ENCODE results near the gene ADAMTS15.

- TF ChIP-seq YY1 (tag by site-specific recombination; IDR thresholded peaks at IDR 0.05) (no peak), ZBTB1 (tag by site-specific recombination; IDR thresholded peaks at IDR 0.05) (no peak), CTCF (tag by site-specific recombination; IDR thresholded peaks at IDR 0.05) (no peak), ZNF362 (tag by site-specific recombination; IDR thresholded peaks at IDR 0.05) (no peak), ZNF248 (tag by site-specific recombination; IDR thresholded peaks at IDR 0.05) (no peak), BCL11A (tag by site-specific recombination; IDR thresholded peaks at IDR 0.05; ENCODE audit: low read depth) (no peak), ZIC2 (tag by site-specific recombination; IDR thresholded peaks at IDR 0.05) (no peak), ZNF10 (tag by site-specific recombination; IDR thresholded peaks at IDR 0.05) (no peak), GLIS1 (tag by site-specific recombination; IDR thresholded peaks at IDR 0.05) (no peak), ZFP37 (tag by site-specific recombination; IDR thresholded peaks at IDR 0.05) (no peak), REST (tag by site-specific recombination; IDR thresholded peaks at IDR 0.05) (no peak), ZBTB21 (tag by site-specific recombination; IDR thresholded peaks at IDR 0.05) (no peak), ZNF501 (tag by site-specific recombination; IDR thresholded peaks at IDR 0.05) (no peak)
Measured at GRCh38 chr11:130429120-130429681, 19.2 kb upstream of the ADAMTS15 start.

All from HEK293 (cell line).